ENCODE results near the gene EML6. TPM values are rescaled to one million over a fixed set of nuclear protein-coding genes. Genes with fewer than 3 reads are reported as not detected.
A peak's percentile ranks its signal among the peaks of the same experiment; 100 is the strongest.

EML6 gene
- total and polyA plus RNA-seq, 2 experiments from 2014 or later: 2.7 to 6.2 TPM

DNA sequence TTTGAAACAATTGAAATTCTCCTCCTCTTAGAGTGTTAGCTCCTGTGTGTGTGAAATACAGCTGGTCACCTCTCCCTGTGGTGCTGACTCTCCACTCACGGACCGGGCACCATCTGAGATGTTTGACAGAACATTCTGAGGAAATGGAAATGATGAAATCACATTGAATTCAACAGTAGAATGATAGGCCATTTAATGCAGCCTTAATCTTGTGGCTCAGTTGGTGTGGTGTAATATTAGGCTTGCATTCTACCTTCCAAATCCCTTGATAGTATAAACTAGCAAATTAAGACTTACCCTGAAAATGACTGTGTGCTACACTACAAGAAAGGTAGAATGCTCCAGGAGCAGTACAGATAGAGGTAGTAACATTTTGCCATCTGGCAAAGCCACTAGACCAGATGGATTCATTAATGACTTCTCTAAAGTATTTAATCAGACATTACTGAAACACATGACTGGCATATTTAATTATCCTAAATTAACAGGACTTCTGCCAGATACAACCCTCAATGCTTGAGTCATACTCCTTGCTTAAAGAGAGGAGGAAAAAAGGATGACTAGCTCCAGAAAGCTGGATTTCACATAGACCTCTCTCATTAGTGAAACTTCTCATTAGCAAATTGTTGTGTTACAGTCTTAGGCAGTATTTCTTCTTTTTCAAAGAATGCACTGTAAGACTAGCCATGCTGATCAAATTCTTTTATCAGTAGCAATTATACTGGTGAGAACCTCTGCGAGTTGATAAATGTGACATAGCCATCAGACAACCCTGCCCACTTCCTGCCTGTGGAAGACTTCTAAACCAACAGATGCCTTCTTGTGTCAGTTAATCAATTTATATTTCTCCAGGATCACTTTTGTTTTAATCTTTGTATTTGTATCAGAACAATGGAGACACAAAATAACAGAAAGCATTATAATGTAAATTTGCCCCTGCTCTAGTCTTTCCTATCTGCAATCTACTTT, 80.6 kb downstream of the EML6 start:
- no peaks in the 10 kb centered on the region for H3K9me3 Mint-ChIP-seq
- H3K27ac ChIP-seq (ENCODE audit: low read depth): no peak overlapping the region
- ATAC-seq: no peak

More for the DNA sequence above, 80.6 kb downstream of the EML6 start:
- no peaks in the 10 kb centered on the region for H3K79me2 ChIP-seq (replicated peaks; ENCODE audit: insufficient read depth)
- H3K27ac Mint-ChIP-seq: no peak overlapping the region; the same call in 1 of the 2 replicates
- H3K36me3 ChIP-seq (ENCODE audit: insufficient read depth): no peaks in the 10 kb centered on the region
- no peak overlapping the region for H3K4me3 Mint-ChIP-seq
- H3F3A ChIP-seq (replicated peaks; ENCODE audit: low read depth): no peaks in the 10 kb centered on the region
- DNase-seq (ENCODE audit: low spot score): no peak
- peaks cover 3% of the 10 kb centered on the region for H3K27me3 Mint-ChIP-seq (ENCODE audit: insufficient read depth, low read depth, poor library complexity)
- H4K20me1 ChIP-seq (replicated peaks; ENCODE audit: insufficient read depth): no peaks in the 10 kb centered on the region
- peaks cover 11% of the 10 kb centered on the region; the same call in 2 of the 3 replicates for H3K4me1 Mint-ChIP-seq
- no peaks in the 10 kb centered on the region for H3K27me3 ChIP-seq (ENCODE audit: insufficient read depth)
- TF ChIP-seq ZNF331 (CRISPR knock-in tag; IDR thresholded peaks at IDR 0.05; ENCODE audit: low read depth): no peak
- no peak for TF ChIP-seq ZNF114 (CRISPR knock-in tag; IDR thresholded peaks at IDR 0.05)
- no peak for TF ChIP-seq STAT1 (IDR thresholded peaks at IDR 0.05; ENCODE audit: unreplicated experiment)
- no peak for TF ChIP-seq POLR2AphosphoS5 (IDR thresholded peaks at IDR 0.05; ENCODE audit: low read depth)
- TF ChIP-seq EZH2 (IDR thresholded peaks at IDR 0.05; ENCODE audit: low read depth, unreplicated experiment): no peak
- TF ChIP-seq, protein P1, sequence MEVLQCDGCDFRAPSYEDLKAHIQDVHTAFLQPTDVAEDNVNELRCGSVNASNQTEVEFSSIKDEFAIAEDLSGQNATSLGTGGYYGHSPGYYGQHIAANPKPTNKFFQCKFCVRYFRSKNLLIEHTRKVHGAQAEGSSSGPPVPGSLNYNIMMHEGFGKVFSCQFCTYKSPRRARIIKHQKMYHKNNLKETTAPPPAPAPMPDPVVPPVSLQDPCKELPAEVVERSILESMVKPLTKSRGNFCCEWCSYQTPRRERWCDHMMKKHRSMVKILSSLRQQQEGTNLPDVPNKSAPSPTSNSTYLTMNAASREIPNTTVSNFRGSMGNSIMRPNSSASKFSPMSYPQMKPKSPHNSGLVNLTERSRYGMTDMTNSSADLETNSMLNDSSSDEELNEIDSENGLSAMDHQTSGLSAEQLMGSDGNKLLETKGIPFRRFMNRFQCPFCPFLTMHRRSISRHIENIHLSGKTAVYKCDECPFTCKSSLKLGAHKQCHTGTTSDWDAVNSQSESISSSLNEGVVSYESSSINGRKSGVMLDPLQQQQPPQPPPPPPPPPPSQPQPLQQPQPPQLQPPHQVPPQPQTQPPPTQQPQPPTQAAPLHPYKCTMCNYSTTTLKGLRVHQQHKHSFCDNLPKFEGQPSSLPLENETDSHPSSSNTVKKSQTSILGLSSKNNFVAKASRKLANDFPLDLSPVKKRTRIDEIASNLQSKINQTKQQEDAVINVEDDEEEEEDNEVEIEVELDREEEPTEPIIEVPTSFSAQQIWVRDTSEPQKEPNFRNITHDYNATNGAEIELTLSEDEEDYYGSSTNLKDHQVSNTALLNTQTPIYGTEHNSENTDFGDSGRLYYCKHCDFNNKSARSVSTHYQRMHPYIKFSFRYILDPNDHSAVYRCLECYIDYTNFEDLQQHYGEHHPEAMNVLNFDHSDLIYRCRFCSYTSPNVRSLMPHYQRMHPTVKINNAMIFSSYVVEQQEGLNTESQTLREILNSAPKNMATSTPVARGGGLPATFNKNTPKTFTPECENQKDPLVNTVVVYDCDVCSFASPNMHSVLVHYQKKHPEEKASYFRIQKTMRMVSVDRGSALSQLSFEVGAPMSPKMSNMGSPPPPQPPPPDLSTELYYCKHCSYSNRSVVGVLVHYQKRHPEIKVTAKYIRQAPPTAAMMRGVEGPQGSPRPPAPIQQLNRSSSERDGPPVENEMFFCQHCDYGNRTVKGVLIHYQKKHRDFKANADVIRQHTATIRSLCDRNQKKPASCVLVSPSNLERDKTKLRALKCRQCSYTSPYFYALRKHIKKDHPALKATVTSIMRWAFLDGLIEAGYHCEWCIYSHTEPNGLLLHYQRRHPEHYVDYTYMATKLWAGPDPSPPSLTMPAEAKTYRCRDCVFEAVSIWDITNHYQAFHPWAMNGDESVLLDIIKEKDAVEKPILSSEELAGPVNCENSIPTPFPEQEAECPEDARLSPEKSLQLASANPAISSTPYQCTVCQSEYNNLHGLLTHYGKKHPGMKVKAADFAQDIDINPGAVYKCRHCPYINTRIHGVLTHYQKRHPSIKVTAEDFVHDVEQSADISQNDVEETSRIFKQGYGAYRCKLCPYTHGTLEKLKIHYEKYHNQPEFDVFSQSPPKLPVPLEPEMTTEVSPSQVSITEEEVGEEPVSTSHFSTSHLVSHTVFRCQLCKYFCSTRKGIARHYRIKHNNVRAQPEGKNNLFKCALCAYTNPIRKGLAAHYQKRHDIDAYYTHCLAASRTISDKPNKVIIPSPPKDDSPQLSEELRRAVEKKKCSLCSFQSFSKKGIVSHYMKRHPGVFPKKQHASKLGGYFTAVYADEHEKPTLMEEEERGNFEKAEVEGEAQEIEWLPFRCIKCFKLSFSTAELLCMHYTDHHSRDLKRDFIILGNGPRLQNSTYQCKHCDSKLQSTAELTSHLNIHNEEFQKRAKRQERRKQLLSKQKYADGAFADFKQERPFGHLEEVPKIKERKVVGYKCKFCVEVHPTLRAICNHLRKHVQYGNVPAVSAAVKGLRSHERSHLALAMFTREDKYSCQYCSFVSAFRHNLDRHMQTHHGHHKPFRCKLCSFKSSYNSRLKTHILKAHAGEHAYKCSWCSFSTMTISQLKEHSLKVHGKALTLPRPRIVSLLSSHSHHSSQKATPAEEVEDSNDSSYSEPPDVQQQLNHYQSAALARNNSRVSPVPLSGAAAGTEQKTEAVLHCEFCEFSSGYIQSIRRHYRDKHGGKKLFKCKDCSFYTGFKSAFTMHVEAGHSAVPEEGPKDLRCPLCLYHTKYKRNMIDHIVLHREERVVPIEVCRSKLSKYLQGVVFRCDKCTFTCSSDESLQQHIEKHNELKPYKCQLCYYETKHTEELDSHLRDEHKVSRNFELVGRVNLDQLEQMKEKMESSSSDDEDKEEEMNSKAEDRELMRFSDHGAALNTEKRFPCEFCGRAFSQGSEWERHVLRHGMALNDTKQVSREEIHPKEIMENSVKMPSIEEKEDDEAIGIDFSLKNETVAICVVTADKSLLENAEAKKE (CRISPR knock-in tag; IDR thresholded peaks at IDR 0.05): no peak
- no peak for TF ChIP-seq EZH2phosphoT487 (IDR thresholded peaks at IDR 0.05; ENCODE audit: unreplicated experiment)
- TF ChIP-seq JUNB (IDR thresholded peaks at IDR 0.05; ENCODE audit: unreplicated experiment): no peak
- TF ChIP-seq, protein P2, sequence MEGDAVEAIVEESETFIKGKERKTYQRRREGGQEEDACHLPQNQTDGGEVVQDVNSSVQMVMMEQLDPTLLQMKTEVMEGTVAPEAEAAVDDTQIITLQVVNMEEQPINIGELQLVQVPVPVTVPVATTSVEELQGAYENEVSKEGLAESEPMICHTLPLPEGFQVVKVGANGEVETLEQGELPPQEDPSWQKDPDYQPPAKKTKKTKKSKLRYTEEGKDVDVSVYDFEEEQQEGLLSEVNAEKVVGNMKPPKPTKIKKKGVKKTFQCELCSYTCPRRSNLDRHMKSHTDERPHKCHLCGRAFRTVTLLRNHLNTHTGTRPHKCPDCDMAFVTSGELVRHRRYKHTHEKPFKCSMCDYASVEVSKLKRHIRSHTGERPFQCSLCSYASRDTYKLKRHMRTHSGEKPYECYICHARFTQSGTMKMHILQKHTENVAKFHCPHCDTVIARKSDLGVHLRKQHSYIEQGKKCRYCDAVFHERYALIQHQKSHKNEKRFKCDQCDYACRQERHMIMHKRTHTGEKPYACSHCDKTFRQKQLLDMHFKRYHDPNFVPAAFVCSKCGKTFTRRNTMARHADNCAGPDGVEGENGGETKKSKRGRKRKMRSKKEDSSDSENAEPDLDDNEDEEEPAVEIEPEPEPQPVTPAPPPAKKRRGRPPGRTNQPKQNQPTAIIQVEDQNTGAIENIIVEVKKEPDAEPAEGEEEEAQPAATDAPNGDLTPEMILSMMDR (conservative IDR thresholded peaks at IDR 0.05; ENCODE audit: low read depth in 2 of 2): no peak
- TF ChIP-seq, protein P3, sequence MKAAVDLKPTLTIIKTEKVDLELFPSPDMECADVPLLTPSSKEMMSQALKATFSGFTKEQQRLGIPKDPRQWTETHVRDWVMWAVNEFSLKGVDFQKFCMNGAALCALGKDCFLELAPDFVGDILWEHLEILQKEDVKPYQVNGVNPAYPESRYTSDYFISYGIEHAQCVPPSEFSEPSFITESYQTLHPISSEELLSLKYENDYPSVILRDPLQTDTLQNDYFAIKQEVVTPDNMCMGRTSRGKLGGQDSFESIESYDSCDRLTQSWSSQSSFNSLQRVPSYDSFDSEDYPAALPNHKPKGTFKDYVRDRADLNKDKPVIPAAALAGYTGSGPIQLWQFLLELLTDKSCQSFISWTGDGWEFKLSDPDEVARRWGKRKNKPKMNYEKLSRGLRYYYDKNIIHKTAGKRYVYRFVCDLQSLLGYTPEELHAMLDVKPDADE (IDR thresholded peaks at IDR 0.05): no peak
- TF ChIP-seq, protein P4, sequence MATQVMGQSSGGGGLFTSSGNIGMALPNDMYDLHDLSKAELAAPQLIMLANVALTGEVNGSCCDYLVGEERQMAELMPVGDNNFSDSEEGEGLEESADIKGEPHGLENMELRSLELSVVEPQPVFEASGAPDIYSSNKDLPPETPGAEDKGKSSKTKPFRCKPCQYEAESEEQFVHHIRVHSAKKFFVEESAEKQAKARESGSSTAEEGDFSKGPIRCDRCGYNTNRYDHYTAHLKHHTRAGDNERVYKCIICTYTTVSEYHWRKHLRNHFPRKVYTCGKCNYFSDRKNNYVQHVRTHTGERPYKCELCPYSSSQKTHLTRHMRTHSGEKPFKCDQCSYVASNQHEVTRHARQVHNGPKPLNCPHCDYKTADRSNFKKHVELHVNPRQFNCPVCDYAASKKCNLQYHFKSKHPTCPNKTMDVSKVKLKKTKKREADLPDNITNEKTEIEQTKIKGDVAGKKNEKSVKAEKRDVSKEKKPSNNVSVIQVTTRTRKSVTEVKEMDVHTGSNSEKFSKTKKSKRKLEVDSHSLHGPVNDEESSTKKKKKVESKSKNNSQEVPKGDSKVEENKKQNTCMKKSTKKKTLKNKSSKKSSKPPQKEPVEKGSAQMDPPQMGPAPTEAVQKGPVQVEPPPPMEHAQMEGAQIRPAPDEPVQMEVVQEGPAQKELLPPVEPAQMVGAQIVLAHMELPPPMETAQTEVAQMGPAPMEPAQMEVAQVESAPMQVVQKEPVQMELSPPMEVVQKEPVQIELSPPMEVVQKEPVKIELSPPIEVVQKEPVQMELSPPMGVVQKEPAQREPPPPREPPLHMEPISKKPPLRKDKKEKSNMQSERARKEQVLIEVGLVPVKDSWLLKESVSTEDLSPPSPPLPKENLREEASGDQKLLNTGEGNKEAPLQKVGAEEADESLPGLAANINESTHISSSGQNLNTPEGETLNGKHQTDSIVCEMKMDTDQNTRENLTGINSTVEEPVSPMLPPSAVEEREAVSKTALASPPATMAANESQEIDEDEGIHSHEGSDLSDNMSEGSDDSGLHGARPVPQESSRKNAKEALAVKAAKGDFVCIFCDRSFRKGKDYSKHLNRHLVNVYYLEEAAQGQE (IDR thresholded peaks at IDR 0.05; ENCODE audit: unreplicated experiment): no peak
- no peak for TF ChIP-seq NANOG (IDR thresholded peaks at IDR 0.05; ENCODE audit: borderline replicate concordance)
- TF ChIP-seq CREB1 (CRISPR knock-in tag; IDR thresholded peaks at IDR 0.05; ENCODE audit: low read depth): no peak
- H3K9me2 ChIP-seq (ENCODE audit: insufficient read depth): peaks cover 2% of the 10 kb centered on the region; the same call in 1 of the 2 replicates
- H2AFZ ChIP-seq: peak overlapping the region; percentile 61
- H3K36me3 Mint-ChIP-seq (ENCODE audit: low read depth): no peaks in the 10 kb centered on the region
- peaks cover 4% of the 10 kb centered on the region; the same call in 1 of the 2 replicates for H3K4me1 ChIP-seq (ENCODE audit: insufficient read depth)
- no peak overlapping the region for H3K4me2 ChIP-seq
- no peak overlapping the region for H3K4me3 ChIP-seq

Measured in GM23338 (cell line).